ENCODE results near the gene EFNA5.

The EFNA5 gene

GRCh38 chr5:107544476-107544875 is 126.3 kb downstream of the EFNA5 start:
- no peak for DNase-seq (ENCODE audit: low spot score)

GRCh38 chr5:107543868-107544267 is 126.9 kb downstream of the EFNA5 start:
- no peak for DNase-seq (ENCODE audit: low spot score)

DNA sequence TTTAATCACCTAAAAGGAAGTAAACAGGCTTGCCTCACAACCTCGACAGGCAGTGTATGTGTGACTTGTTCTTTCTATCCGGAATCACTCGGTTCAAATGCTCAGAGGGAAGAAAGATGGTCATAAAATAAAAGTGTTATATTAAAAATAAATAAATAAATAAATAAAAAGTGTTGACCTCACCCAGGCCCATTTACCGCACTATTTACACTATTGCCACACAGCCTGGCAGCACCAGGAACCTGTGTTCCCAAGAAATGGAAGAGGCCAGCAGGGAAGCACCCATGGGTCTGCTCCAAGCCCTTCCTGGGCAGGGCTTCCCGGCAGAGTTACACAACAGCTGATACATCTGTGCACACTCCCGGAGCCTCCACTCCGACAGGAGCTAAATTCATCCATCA is 127.9 kb downstream of the EFNA5 start:
- DNase-seq (ENCODE audit: low spot score) = no peak

DNA sequence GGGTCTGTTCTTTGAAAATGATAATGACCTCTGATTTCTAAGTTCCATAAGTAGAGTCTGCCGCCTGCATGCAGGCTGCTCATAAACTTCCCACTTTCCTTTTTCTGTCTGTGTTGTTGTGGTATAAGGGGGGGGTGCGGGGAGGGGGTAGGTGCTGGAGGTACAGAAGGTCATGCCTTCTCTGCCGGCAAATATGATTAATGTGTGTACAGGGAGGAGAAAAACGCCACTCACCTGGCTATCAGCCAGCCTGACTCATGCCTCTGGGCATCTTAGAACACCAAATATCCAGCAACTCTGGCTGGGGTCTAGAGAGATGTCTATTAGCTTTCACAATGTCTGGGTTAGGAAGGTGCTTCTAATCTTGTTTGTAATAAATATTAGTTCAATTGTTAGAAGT is 128.3 kb downstream of the EFNA5 start:
- peak; percentile 76 for DNase-seq (ENCODE audit: low spot score)

DNA sequence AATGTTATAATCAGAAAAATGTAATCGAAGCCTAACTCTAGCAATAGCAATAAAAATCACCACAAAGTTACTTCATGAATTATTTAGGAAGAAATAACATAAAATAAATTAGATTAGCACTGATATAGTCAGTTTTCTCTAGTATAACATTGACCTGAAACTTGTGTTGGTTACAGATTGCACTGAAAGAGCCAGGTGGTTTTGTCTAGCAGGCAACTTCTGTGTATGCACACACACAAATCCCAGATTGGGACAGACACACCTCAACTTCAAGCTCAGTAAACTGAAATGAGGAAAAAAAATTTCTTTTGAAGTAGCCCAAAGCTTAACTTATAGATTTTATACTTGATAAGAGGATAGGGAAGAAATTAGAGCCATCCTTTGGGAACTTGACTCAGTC is 129.3 kb downstream of the EFNA5 start:
- DNase-seq (ENCODE audit: low spot score) = no peak

DNA sequence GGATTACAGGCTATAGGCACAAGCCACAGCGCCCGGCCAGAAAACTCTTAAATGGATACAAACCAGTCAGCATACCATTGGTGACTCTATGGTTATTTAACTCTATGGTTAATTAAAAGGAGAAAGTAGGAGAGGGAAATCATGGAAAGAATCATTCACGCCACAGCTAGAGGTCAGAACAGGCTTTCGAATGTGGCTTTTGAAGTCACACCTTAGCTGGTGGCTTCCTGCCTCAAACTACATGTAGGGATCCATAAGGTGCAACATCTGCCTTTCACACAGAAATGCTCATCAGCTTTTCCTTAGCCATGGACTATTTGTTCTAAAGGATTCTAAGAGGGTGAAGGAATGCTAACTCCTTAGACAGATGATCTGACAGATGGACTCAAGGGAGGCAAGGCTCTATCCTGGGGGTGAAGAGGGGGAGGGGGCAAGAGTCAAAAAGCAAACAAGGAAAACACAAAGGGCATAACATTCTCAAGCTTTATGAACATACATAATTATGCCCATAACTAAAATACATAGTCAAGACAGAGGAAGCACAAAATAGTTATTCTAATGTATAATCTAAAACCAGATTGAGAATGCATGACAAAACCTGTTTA is 130.9 kb downstream of the EFNA5 start:
- DNase-seq (ENCODE audit: low spot score) = no peak

GRCh38 chr5:107538805-107539445 is 131.8 kb downstream of the EFNA5 start:
- DNase-seq (ENCODE audit: low spot score) = no peak

DNA sequence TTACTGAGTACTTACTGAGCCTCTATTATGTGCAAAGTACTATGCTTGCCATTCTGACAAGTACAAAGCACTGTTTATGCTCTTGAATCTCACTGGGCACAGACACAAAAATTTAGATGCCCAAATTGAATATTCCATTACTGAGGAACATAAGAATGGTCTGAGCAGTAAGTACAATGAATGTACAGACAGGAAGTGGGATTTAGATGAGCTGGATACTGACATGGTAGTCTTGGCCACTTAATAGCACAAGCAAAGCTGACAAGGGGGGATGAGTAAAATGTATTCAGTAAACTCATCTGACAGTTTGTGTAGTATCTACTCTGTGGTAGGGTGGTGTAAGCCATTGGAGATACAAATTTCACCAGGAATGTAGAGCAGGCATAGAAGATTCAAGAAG is 132.4 kb downstream of the EFNA5 start:
- no peak for DNase-seq (ENCODE audit: low spot score)

GRCh38 chr5:107535849-107536248 is 134.9 kb downstream of the EFNA5 start:
- DNase-seq (ENCODE audit: low spot score) = no peak

- DNase-seq (ENCODE audit: low spot score) = no peak
These were observed 136.5 kb downstream of the EFNA5 start for GRCh38 chr5:107533910-107534876.

- DNase-seq (ENCODE audit: low spot score) = no peak
These were observed 137.8 kb downstream of the EFNA5 start for GRCh38 chr5:107532916-107533315.

GRCh38 chr5:107532169-107532878 is 138.4 kb downstream of the EFNA5 start:
- DNase-seq (ENCODE audit: low spot score) = no peak

- no peak for DNase-seq (ENCODE audit: low spot score)
These were observed 139.4 kb downstream of the EFNA5 start for GRCh38 chr5:107531308-107531707.

DNA sequence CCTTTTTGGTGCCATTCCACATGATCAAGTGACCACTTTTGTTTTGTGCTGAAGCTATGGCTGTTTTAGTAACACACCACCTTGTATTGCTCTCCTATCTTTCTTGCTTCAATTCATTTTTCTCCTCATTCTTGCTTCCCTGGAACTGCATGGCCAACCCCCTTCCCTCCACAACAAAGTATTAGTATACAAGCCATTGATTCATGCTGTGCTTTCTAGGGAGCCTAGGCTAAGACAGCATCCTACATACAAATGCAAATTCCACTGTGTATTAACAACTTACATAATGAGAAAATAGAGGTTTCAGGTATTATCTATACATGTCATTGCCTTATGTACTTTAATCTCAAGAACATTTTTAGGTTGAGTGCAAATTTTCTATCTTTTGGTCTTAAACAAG is 141.1 kb downstream of the EFNA5 start:
- no peak for DNase-seq (ENCODE audit: low spot score)

- no peak for DNase-seq (ENCODE audit: low spot score)
These were observed 144.3 kb downstream of the EFNA5 start for GRCh38 chr5:107526270-107526937.

- no peak for DNase-seq (ENCODE audit: low spot score)
These were observed 146.6 kb downstream of the EFNA5 start for GRCh38 chr5:107524111-107524510.

DNA sequence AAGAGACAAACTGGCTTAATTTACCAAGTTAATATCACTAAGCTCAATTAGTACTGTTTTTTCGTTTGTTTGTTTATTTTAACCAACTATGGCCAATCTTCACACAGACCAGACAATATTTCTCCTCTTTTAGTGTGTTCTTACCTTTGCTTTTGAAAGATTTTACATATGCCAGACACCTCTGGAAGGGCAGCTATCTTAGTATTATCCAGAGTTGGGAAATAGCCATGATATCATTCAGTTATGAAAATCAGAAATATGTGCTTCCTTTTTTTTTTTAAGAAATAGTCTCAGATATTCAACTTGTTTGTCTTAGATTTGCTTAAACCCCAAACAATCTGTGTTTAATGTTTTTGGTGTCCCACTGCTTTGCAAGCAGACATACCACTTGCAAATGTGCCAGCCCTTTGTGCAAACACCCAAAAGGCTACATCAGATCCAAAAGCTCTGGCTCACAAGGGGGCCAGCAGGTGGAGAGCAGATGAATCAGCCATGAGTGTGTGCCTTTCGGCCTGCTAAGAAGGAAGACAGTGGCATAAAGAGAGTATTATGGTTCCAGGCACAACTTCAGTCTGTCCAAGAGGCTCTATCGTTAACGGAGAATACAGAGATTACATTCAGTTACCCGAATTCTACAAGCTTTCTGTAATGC is 147.6 kb downstream of the EFNA5 start:
- no peak for DNase-seq (ENCODE audit: low spot score)

GRCh38 chr5:107522456-107522855 is 148.3 kb downstream of the EFNA5 start:
- no peak for DNase-seq (ENCODE audit: low spot score)

DNA sequence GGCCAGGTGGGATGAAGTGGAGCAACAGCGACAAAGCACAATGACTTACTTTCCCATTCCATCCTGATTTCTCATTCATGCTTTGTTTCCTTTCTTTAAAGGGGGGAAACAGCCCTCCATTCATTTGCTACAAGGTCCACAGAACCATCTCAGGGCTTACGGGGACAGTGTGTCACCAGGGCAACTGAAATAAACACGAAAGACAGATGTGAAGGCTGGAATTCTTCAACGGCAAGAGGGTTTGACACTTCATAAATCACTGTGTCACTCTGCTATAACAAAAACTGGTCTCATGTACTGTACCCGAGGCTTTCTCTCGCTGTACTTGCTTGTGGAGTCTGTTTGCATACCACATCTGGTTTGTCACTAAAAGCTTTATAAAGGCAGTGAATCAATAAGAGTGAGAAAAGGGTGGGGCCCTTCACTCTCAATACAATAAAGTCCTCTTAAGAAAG is 150.8 kb downstream of the EFNA5 start:
- no peak for DNase-seq (ENCODE audit: low spot score)

DNA sequence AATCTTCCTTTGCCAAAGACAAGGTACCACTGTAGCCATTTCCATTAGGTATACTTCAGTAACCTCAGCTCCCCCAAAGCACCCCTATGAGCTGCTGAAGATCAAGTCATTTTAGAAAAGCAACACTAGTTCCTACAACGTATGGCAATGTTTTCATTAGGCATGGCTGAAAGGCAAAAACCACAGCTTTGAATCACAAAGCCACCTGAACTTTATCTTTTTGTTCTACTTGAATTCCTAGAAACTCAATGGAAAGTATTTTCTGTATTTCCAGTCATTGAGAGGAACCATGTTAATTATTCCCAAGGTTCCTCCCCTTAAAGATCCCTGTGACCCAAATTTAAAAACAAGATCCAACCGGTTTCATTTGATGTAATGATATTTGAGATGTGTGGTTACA is 152.1 kb downstream of the EFNA5 start:
- no peak for DNase-seq (ENCODE audit: low spot score)

DNA sequence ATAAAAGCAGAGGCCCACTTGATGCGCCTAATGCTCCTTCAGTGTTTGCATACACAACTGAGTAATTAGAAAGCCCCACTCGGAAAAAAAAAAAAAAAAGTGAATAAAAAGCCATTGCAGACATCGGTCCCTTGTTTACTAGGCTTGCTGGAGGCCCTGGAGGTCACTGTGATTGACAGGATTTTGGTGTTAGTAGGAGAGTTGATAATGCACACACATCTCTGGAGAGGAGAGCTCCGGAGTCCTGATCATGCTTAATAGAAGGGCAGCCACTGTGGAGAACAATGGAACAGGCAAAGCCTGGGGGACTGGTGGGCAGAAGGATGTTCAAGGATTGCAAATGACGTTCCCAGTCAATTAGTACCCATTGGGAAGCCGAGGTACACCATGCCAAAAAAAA is 152.5 kb downstream of the EFNA5 start:
- no peak for DNase-seq (ENCODE audit: low spot score)
